GM12878 (cell line): ENCODE measurements around the gene SLC38A4. TPM values are rescaled to one million over a fixed set of nuclear protein-coding genes. Genes with fewer than 3 reads are reported as not detected.

Experiments used
- BHLHE40 ChIP-seq, 2 experiments: fragments of 450-650 bp in 1 of 2; IDR thresholded peaks; 2 replicates each; pipeline ENCODE4 v1.6.1; 2011 to 2017; ENCODE audit warnings: low read depth in 2 of 2, borderline replicate concordance in 1 of 2, improper control_type of control experiment in 1 of 2, low read length in 1 of 2, mild to moderate bottlenecking in 1 of 2
- GATAD2B ChIP-seq: fragments of 450-650 bp; conservative IDR thresholded peaks from 2 replicates; pipeline ENCODE4 v1.6.1; 2017; ENCODE audit warnings: low read depth, mild to moderate bottlenecking, moderate library complexity
- IRF5 ChIP-seq: fragments of 450-650 bp; IDR thresholded peaks from 2 replicates; pipeline ENCODE4 v1.6.1; 2017; ENCODE audit warnings: borderline replicate concordance
- MXI1 ChIP-seq: fragments of 150-350 bp; IDR thresholded peaks from 2 replicates; pipeline ENCODE4 v1.6.1; 2011; ENCODE audit warnings: low read depth, mild to moderate bottlenecking, inconsistent platforms, low read length, improper control_type of control experiment
- POLR2AphosphoS2 ChIP-seq: IDR thresholded peaks from 2 replicates; pipeline ENCODE4 v1.6.1; 2011; ENCODE audit warnings: low read depth, mild to moderate bottlenecking, low read length, improper control_type of control experiment, moderate library complexity
- REST ChIP-seq: IDR thresholded peaks from 2 replicates; pipeline ENCODE4 v1.6.1; 2012; ENCODE audit warnings: mild to moderate bottlenecking, low read depth, low read length
- ZNF592 ChIP-seq: fragments of 450-650 bp; IDR thresholded peaks from 2 replicates; pipeline ENCODE4 v1.6.1; 2017; ENCODE audit warnings: mild to moderate bottlenecking, moderate library complexity
- polyA plus RNA-seq, 11 experiments: library from polyadenylated mRNA; depleted of rRNA in 4 of 11; unstranded in 6 of 11; stranded (reverse) in 5 of 11; fragments of >200 nt; fragmentation: Nextera tagmentation in 4 of 11; fragmentation: Illumina TruSeq in 1 of 11; extraction: Ambion mirVana in 4 of 11; extraction: Trizol in 1 of 11; gene quantifications; 1 replicate in 1 of 11; 2 replicates in 10 of 11; pipeline versions ENCODE4 v1.2.1 to v1.2.3, GENCODE V29; 2011 to 2016; ENCODE audit warnings: inconsistent platforms in 2 of 11, missing spikeins in 2 of 11, low read depth in 1 of 11
- total RNA-seq, 4 experiments: library from RNA; depleted of rRNA in 3 of 4; stranded (reverse); fragments of >200 nt in 3 of 4; fragmentation: Illumina TruSeq in 1 of 4; extraction: Trizol in 1 of 4; gene quantifications; 2 replicates each; pipeline versions ENCODE4 v1.2.1 to v1.2.3, GENCODE V29; 2013 to 2021

The SLC38A4 gene
- total and polyA plus RNA-seq, 10 of the 15 experiments (the other 5 are each of a cell fraction or from before 2014, with no cell fraction given) = 0.04 to 0.52 (median 0.13) TPM; not detected in 2

GRCh38 chr12:46857486-46857885 lies 31.7 kb upstream of the SLC38A4 start (continued):
- no peak for TF ChIP-seq POLR2AphosphoS2
- TF ChIP-seq ZNF592 = no peak
- no peak for TF ChIP-seq GATAD2B
- no peak for TF ChIP-seq IRF5
- TF ChIP-seq BHLHE40 (IDR thresholded peaks at IDR 0.05; ENCODE audit: borderline replicate concordance in 1 of 2, low read depth in 2 of 2, low read length in 1 of 2) = no peak
- no peak for TF ChIP-seq REST
- no peak for TF ChIP-seq MXI1
- TF ChIP-seq, all 136 proteins: peak for 0
